Measurements from ENCODE around the gene MTHFS.

DNA sequence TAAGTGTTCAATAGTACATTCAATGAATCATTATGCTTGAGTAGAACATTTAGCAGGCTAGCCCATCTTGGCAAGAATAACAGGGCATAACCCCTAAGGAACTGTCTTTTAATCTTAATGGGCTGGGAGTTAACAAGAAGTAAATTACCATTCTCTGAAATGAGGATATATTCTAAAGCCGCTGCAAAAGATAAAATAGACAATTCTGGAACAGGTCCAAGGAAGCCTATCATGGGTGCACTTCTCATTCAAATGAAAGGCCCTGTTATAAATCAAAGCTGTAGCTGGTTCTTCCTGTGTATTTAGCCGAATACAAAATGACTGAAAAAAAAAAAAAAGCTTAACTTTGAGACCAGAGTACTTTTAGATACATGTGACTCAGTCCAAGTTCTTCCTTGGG lies 15.6 kb downstream of the MTHFS start:
- TF ChIP-seq CTCF (IDR thresholded peaks at IDR 0.05) (no peak), POLR2A (IDR thresholded peaks at IDR 0.05) (no peak)

Measured in lower leg skin (tissue), 3 donors.